Karpas-422 (cell line): ENCODE results near the gene MTIF3. TPM values are rescaled to one million over a fixed set of nuclear protein-coding genes. Genes with fewer than 3 reads are reported as not detected.
A peak's percentile ranks its signal among the peaks of the same experiment; 100 is the strongest.
"Not testable (repeated sequence)": the region's sequence is repeated elsewhere in the genome, so short reads cannot be mapped to it uniquely, and the experiment has no call there.

Source experiments
- DNase-seq: peaks from one replicate; pipeline ENCODE4 v3.0.0-alpha.2; 2015
- H2AFZ ChIP-seq: fragments of 200-600 bp; sonication (generic); 2 replicates; pipeline ENCODE4 v1.6.1; 2014; ENCODE audit warnings: antibody characterized with exemption, low read length, mixed read lengths
- H3K27ac ChIP-seq: fragments of 200-600 bp; sonication (generic); 2 replicates; pipeline ENCODE4 v1.5.1; 2014; ENCODE audit warnings: mild to moderate bottlenecking, low read length, moderate library complexity
- H3K27me3 ChIP-seq: fragments of 200-600 bp; sonication (generic); 2 replicates; pipeline ENCODE4 v1.6.1; 2014; ENCODE audit warnings: low read length, mixed read lengths
- H3K36me3 ChIP-seq: fragments of 200-600 bp; sonication (generic); 2 replicates; pipeline ENCODE4 v1.6.1; 2014; ENCODE audit warnings: low read length, mixed read lengths; ENCODE audit not compliant: insufficient read depth
- H3K4me1 ChIP-seq: fragments of 200-600 bp; sonication (generic); 2 replicates; pipeline ENCODE4 v1.6.1; 2014; ENCODE audit warnings: mild to moderate bottlenecking, low read length, mixed read lengths
- H3K4me2 ChIP-seq: fragments of 200-600 bp; sonication (generic); 2 replicates; pipeline ENCODE4 v1.6.1; 2014; ENCODE audit warnings: low read length, low read depth, mild to moderate bottlenecking; ENCODE audit not compliant: poor library complexity, severe bottlenecking
- H3K4me3 ChIP-seq: fragments of 200-600 bp; sonication (generic); 2 replicates; pipeline ENCODE4 v1.5.1; 2014; ENCODE audit warnings: mild to moderate bottlenecking, antibody characterized with exemption, low read length, mixed read lengths
- H3K79me2 ChIP-seq: fragments of 200-600 bp; sonication (generic); 2 replicates; pipeline ENCODE4 v1.6.1; 2014; ENCODE audit warnings: mild to moderate bottlenecking, low read length, mixed read lengths
- H3K9ac ChIP-seq: fragments of 200-600 bp; sonication (generic); 2 replicates; pipeline ENCODE4 v1.6.0; 2014; ENCODE audit warnings: low read length
- H3K9me2 ChIP-seq: fragments of 200-600 bp; sonication (generic), shearing (Covaris generic); replicated peaks from 2 replicates; pipeline ENCODE4 v1.6.0; 2014; ENCODE audit warnings: mild to moderate bottlenecking, low read length, moderate library complexity; ENCODE audit not compliant: insufficient read depth
- H3K9me3 ChIP-seq: fragments of 300-700, 200-600 bp; sonication (generic); 2 replicates; pipeline ENCODE4 v1.6.1; 2014; ENCODE audit warnings: low read length, mixed read lengths
- H4K20me1 ChIP-seq: fragments of 200-600 bp; sonication (generic); 2 replicates; pipeline ENCODE4 v1.6.1; 2014; ENCODE audit warnings: mild to moderate bottlenecking, antibody characterized with exemption, low read length, low read depth; ENCODE audit not compliant: insufficient read depth
- total RNA-seq: library from RNA; depleted of rRNA; stranded (reverse); fragments of >200 nt; shearing (Covaris generic); gene quantifications from 2 replicates; pipeline ENCODE4 v1.2.3, GENCODE V29; 2014; ENCODE audit warnings: low replicate concordance

The MTIF3 gene
- total RNA-seq, 1 experiment from 2014 or later = 44.9 TPM

GRCh38 chr13:27403727-27404385 is 46.5 kb downstream of the MTIF3 start:
- no peak for DNase-seq
- no peaks in the 10 kb centered on the region for H3K9me2 ChIP-seq
- no peaks in the 10 kb centered on the region for H3K79me2 ChIP-seq
- H3K4me3 ChIP-seq = no peak overlapping the region
- H3K27ac ChIP-seq = no peak overlapping the region
- no peaks in the 10 kb centered on the region for H3K27me3 ChIP-seq
- no peaks in the 10 kb centered on the region for H3K36me3 ChIP-seq
- H3K9ac ChIP-seq = no peak overlapping the region
- H4K20me1 ChIP-seq = no peaks in the 10 kb centered on the region
- peaks cover 5% of the 10 kb centered on the region for H3K4me1 ChIP-seq
- no peak overlapping the region for H2AFZ ChIP-seq
- H3K9me3 ChIP-seq = no peaks in the 10 kb centered on the region
- H3K4me2 ChIP-seq = no peak overlapping the region

GRCh38 chr13:27403203-27403678 is 47.1 kb downstream of the MTIF3 start:
- Histone ChIP-seq H3K9ac (no peak overlapping the region), H3K27ac (no peak overlapping the region), H3K79me2 (no peaks in the 10 kb centered on the region), H3K9me2 (no peaks in the 10 kb centered on the region), H3K4me2 (no peak overlapping the region), H3K27me3 (no peaks in the 10 kb centered on the region), H3K4me1 (peaks cover 5% of the 10 kb centered on the region), H2AFZ (no peak overlapping the region), H3K36me3 (no peaks in the 10 kb centered on the region), H3K4me3 (no peak overlapping the region), H4K20me1 (no peaks in the 10 kb centered on the region), H3K9me3 (no peaks in the 10 kb centered on the region)
- DNase-seq = no peak

DNA sequence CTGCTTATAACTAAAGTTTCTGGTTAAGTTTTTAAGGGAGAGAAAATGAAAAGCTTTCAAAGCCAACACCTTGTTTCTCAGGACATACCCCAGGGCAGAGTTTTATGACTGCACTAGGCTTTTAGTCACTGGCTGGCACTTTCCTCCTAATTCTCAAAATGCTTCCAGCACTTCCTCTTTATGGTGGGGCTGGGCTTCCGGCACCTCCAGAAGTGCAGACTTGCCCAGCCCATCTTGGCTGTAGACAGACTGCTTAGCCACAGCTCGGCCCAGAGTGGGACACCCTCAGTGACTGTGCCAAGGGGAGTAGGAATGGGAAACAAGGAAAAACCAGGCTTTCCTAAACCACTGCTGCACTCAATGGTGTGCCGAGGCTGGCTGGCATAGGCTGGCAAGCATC is 49.2 kb downstream of the MTIF3 start:
- DNase-seq = peak; percentile 52

GRCh38 chr13:27400405-27400804 is 50.0 kb downstream of the MTIF3 start:
- H3K27ac ChIP-seq, H3K9me2 ChIP-seq, H3K36me3 ChIP-seq, H2AFZ ChIP-seq, H3K9me3 ChIP-seq, H3K4me2 ChIP-seq, H3K27me3 ChIP-seq, H4K20me1 ChIP-seq, H3K9ac ChIP-seq, H3K79me2 ChIP-seq, H3K4me3 ChIP-seq, DNase-seq: not testable (repeated sequence)
- H3K4me1 ChIP-seq = peaks cover 14% of the 10 kb centered on the region

More for the DNA sequence above, 49.2 kb downstream of the MTIF3 start:
- Histone ChIP-seq H3K4me2 (no peak overlapping the region), H3K79me2 (no peaks in the 10 kb centered on the region), H3K36me3 (no peaks in the 10 kb centered on the region), H3K27ac (no peak overlapping the region), H3K27me3 (no peaks in the 10 kb centered on the region), H4K20me1 (no peaks in the 10 kb centered on the region), H3K9me2 (no peaks in the 10 kb centered on the region), H3K9me3 (no peaks in the 10 kb centered on the region), H2AFZ (peak overlapping the region; percentile 69; the same call in 1 of the 2 replicates), H3K4me3 (no peak overlapping the region), H3K9ac (no peak overlapping the region), H3K4me1 (peaks cover 6% of the 10 kb centered on the region)

DNA sequence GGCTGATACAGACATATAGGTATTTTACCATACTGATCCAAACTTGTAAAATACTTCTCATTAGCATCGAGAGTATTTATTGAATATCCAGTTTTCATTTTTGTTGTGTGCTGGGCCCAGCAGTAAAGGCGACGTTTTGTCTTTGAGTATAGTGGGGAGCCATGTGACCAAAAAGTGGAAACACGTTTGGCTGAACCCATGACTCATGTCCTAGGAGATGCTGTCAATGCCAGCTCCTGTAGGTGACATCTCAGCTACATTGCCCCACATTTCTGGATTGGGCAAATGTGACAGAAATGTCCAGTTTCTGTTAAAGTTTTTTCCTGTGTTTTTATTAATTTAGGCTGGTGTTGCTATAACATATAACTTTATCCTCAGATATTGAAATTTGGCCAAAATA is 52.0 kb downstream of the MTIF3 start:
- Histone ChIP-seq H3K4me1 (peaks cover 23% of the 10 kb centered on the region), H2AFZ (no peak overlapping the region), H3K9me3 (no peaks in the 10 kb centered on the region), H3K27me3 (no peaks in the 10 kb centered on the region), H3K79me2 (no peaks in the 10 kb centered on the region), H3K36me3 (no peaks in the 10 kb centered on the region), H3K27ac (no peak overlapping the region), H3K9me2 (no peaks in the 10 kb centered on the region), H3K9ac (no peak overlapping the region), H3K4me3 (no peak overlapping the region), H4K20me1 (no peaks in the 10 kb centered on the region), H3K4me2 (no peak overlapping the region)
- DNase-seq = no peak

DNA sequence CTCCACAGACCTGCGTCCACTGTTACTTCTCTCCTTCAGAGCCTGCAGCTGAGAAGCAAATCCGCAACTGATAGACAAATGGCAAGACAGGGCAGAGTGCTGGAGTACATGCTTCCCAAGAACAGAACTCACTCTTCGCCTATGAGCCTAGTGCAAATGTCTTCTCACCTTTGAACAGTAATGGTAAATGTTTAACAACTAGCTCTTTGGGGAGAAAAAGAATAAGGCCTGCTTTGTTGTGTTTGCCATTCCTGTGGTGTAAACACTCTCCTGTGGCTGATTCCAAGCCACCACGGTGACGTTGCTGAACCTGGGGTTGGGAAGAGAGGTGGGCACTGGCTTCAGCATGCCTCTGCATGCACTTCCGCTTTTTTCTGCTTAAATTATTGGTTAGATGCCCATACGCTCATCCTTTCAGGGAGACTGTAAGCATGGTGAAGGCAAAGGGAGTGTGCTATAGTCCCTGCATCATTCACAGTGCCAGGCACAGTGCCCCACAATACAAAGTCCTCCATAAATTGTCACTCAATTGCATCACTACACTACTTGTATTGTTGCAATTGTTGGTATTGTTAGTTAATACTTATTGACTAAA is 54.0 kb downstream of the MTIF3 start:
- Histone ChIP-seq H4K20me1 (no peaks in the 10 kb centered on the region), H3K9ac (no peak overlapping the region)

DNA sequence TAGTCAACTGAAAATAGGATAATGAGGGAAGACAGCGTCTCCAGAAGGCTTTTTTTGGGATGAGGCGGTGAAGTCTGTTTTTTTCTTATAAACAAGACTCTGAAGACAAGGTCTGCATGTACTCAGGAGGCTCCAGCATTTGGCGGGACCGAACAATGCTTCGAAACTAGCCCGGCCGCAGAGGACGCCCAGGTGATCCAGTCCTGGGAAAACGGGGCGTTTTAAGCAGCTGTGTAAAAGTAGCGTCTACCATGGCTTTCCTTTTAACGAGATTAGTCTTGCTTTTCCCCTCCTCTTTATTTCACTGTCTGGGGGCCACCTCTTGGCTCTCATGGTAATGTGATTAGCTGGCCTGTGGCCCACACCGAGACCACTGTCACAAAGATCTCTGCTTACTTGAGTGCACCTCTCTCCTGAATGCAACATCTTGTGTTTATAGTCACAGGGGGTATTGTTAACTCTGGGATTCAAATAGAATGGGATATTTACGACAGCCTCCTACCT is 55.3 kb downstream of the MTIF3 start:
- no peak for DNase-seq
- no peaks in the 10 kb centered on the region for H3K36me3 ChIP-seq
- no peaks in the 10 kb centered on the region for H4K20me1 ChIP-seq
- peaks cover 18% of the 10 kb centered on the region for H3K4me1 ChIP-seq
- H3K4me3 ChIP-seq = no peak overlapping the region
- H3K27me3 ChIP-seq = no peaks in the 10 kb centered on the region
- no peak overlapping the region for H3K9ac ChIP-seq
- H3K9me3 ChIP-seq = no peaks in the 10 kb centered on the region
- H3K9me2 ChIP-seq = no peaks in the 10 kb centered on the region
- no peak overlapping the region for H2AFZ ChIP-seq
- no peak overlapping the region for H3K27ac ChIP-seq
- peak overlapping the region; percentile 12 for H3K4me2 ChIP-seq
- H3K79me2 ChIP-seq = no peaks in the 10 kb centered on the region

More for the DNA sequence above, 54.0 kb downstream of the MTIF3 start:
- DNase-seq = no peak
- H2AFZ ChIP-seq = no peak overlapping the region
- H3K9me2 ChIP-seq = no peaks in the 10 kb centered on the region
- H3K4me2 ChIP-seq = no peak overlapping the region
- H3K27ac ChIP-seq = no peak overlapping the region
- H3K36me3 ChIP-seq = no peaks in the 10 kb centered on the region
- no peaks in the 10 kb centered on the region for H3K27me3 ChIP-seq
- no peaks in the 10 kb centered on the region for H3K79me2 ChIP-seq
- no peak overlapping the region for H3K4me3 ChIP-seq
- H3K9me3 ChIP-seq = no peaks in the 10 kb centered on the region
- peaks cover 22% of the 10 kb centered on the region for H3K4me1 ChIP-seq

DNA sequence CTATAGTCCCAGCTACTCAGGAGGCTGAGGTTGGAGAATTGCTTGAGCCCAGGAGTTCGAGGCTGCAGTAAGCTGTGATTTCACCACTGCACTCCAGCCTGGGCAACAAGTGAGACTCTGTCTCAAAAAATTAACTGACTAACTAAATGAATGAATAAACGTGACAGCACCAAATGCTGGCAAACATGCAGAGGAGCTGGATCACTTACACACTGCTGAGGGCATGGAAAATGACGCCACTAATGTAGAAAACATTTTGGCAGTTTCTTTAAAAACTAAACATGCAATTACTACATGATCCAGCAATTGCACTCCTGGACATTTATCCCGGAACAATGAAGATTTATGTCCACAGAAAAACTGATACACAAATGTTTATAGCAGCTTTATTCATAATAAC is 57.3 kb downstream of the MTIF3 start:
- H3K4me1 ChIP-seq = peaks cover 18% of the 10 kb centered on the region
- H3K27ac ChIP-seq = no peak overlapping the region
- H2AFZ ChIP-seq = no peak overlapping the region
- no peak overlapping the region for H3K4me3 ChIP-seq
- no peaks in the 10 kb centered on the region for H3K36me3 ChIP-seq
- no peaks in the 10 kb centered on the region for H3K79me2 ChIP-seq
- no peaks in the 10 kb centered on the region for H3K27me3 ChIP-seq
- no peaks in the 10 kb centered on the region for H3K9me2 ChIP-seq
- H3K9ac ChIP-seq = no peak overlapping the region
- H4K20me1 ChIP-seq = no peaks in the 10 kb centered on the region
- no peak for DNase-seq
- no peak overlapping the region for H3K4me2 ChIP-seq
- no peaks in the 10 kb centered on the region for H3K9me3 ChIP-seq
